Progenitor cell of endocrine pancreas (in vitro differentiated cells): Measurements from ENCODE around the gene KRT23. TPM values are rescaled to one million over a fixed set of nuclear protein-coding genes. Genes with fewer than 3 reads are reported as not detected.

ENCODE experiments used
- DNase-seq: peaks from one replicate; pipeline ENCODE4 v3.0.0; 2021; ENCODE audit warnings: low spot score; ENCODE audit not compliant: unreplicated experiment
- H3K27ac Mint-ChIP-seq: 2 replicates; pipeline ENCODE4 v1.8.0; 2021; ENCODE audit warnings: mild to moderate bottlenecking, moderate library complexity, mixed read lengths
- H3K27me3 Mint-ChIP-seq: 2 replicates; pipeline ENCODE4 v1.8.0; 2021; ENCODE audit warnings: mixed read lengths
- H3K36me3 Mint-ChIP-seq: 2 replicates; pipeline ENCODE4 v1.8.0; 2022; ENCODE audit warnings: mixed read lengths; ENCODE audit not compliant: insufficient read depth
- H3K4me1 Mint-ChIP-seq: 2 replicates; pipeline ENCODE4 v1.8.0; 2021; ENCODE audit warnings: low read depth, mixed read lengths
- H3K4me3 Mint-ChIP-seq: 2 replicates; pipeline ENCODE4 v1.8.0; 2021; ENCODE audit warnings: low read depth, mild to moderate bottlenecking, moderate library complexity, mixed read lengths
- H3K9me3 Mint-ChIP-seq: 2 replicates; pipeline ENCODE4 v1.8.0; 2021; ENCODE audit warnings: low read depth, mixed read lengths
- CTCF ChIP-seq: fragments of 200-600 bp; sonication (generic); IDR thresholded peaks from one replicate; pipeline ENCODE4 v1.5.0; 2021; ENCODE audit warnings: antibody characterized with exemption, mild to moderate bottlenecking; ENCODE audit not compliant: unreplicated experiment
- total RNA-seq: library from RNA; stranded (reverse); gene quantifications from 2 replicates; pipeline ENCODE4 v1.2.1, GENCODE V29; 2021

Gene KRT23
- total RNA-seq, 1 donor from 2014 or later, result 2.1 TPM

GRCh38 chr17:40878044-40878443 is 59.4 kb downstream of the KRT23 start:
- DNase-seq, result no peak
- TF ChIP-seq CTCF, result no peak
- Mint-ChIP-seq H3K9me3 (no peaks in the 10 kb centered on the region), H3K4me3 (no peak overlapping the region), H3K36me3 (no peaks in the 10 kb centered on the region), H3K27me3 (peaks cover under 1% of the 10 kb centered on the region), H3K4me1 (no peaks in the 10 kb centered on the region), H3K27ac (no peak overlapping the region)

GRCh38 chr17:40873801-40874200 is 63.6 kb downstream of the KRT23 start:
- H3K36me3 Mint-ChIP-seq, result no peaks in the 10 kb centered on the region
- H3K9me3 Mint-ChIP-seq, result no peaks in the 10 kb centered on the region
- H3K27ac Mint-ChIP-seq, result no peak overlapping the region
- TF ChIP-seq CTCF, result no peak
- H3K4me3 Mint-ChIP-seq, result no peak overlapping the region
- no peak for DNase-seq
- peaks cover 4% of the 10 kb centered on the region for H3K27me3 Mint-ChIP-seq
- no peaks in the 10 kb centered on the region for H3K4me1 Mint-ChIP-seq

- Mint-ChIP-seq H3K36me3 (no peaks in the 10 kb centered on the region), H3K4me3 (no peak overlapping the region), H3K4me1 (no peaks in the 10 kb centered on the region), H3K27me3 (peaks cover 4% of the 10 kb centered on the region), H3K9me3 (no peaks in the 10 kb centered on the region), H3K27ac (no peak overlapping the region)
- no peak for TF ChIP-seq CTCF
- DNase-seq, result no peak
These were observed 64.2 kb downstream of the KRT23 start for GRCh38 chr17:40873255-40873654.

Other genes with a start within 250 kb of the KRT23 start
- not detected in 2 replicates for gene KRT24, start 233.9 kb downstream of the KRT23 start, total RNA-seq
- not detected in 2 replicates for gene KRT25, start 182.3 kb downstream of the KRT23 start, total RNA-seq
- gene KRT26, start 165.4 kb downstream of the KRT23 start, total RNA-seq, result not detected in 2 replicates
- not detected in 2 replicates for gene KRT27, start 155.1 kb downstream of the KRT23 start, total RNA-seq
- not detected in 2 replicates for gene KRT28, start 137.7 kb downstream of the KRT23 start, total RNA-seq
- gene KRT10, start 115.0 kb downstream of the KRT23 start, total RNA-seq, result 33.1 and 37.5 TPM in 2 replicates
- gene KRT12, start 70.4 kb downstream of the KRT23 start, total RNA-seq, result not detected in 2 replicates
- not detected in 2 replicates for gene KRT20, start 52.4 kb downstream of the KRT23 start, total RNA-seq
- gene KRT39, start 29.3 kb upstream of the KRT23 start, total RNA-seq, result not detected in 2 replicates
- gene KRT40, start 46.7 kb upstream of the KRT23 start, total RNA-seq, result 0.13 TPM in 1 of 2 replicates, not detected in the other
- not detected in 2 replicates for gene KRTAP3-3, start 56.5 kb upstream of the KRT23 start, total RNA-seq
- not detected in 2 replicates for gene KRTAP3-2, start 62.3 kb upstream of the KRT23 start, total RNA-seq
- not detected in 2 replicates for gene KRTAP3-1, start 71.5 kb upstream of the KRT23 start, total RNA-seq
- gene KRTAP1-5, start 89.6 kb upstream of the KRT23 start, total RNA-seq, result not detected in 2 replicates
- gene KRTAP1-4, start 92.5 kb upstream of the KRT23 start, total RNA-seq, result not detected in 2 replicates
- not detected in 2 replicates for gene KRTAP1-3, start 97.2 kb upstream of the KRT23 start, total RNA-seq
- gene KRTAP1-1, start 103.8 kb upstream of the KRT23 start, total RNA-seq, result not detected in 2 replicates
- gene KRTAP2-1, start 109.7 kb upstream of the KRT23 start, total RNA-seq, result not detected in 2 replicates
- not detected in 2 replicates for gene KRTAP2-2, start 117.6 kb upstream of the KRT23 start, total RNA-seq
- gene KRTAP2-3, start 122.5 kb upstream of the KRT23 start, total RNA-seq, result not detected in 2 replicates
- gene KRTAP2-4, start 128.2 kb upstream of the KRT23 start, total RNA-seq, result not detected in 2 replicates
- gene KRTAP4-7, start 146.5 kb upstream of the KRT23 start, total RNA-seq, result not detected in 2 replicates
- gene KRTAP4-8, start 160.5 kb upstream of the KRT23 start, total RNA-seq, result not detected in 2 replicates
- gene KRTAP4-16, start 164.6 kb upstream of the KRT23 start, total RNA-seq, result not detected in 2 replicates
- gene KRTAP4-9, start 167.7 kb upstream of the KRT23 start, total RNA-seq, result not detected in 2 replicates
- gene KRTAP4-11, start 180.7 kb upstream of the KRT23 start, total RNA-seq, result not detected in 2 replicates
- not detected in 2 replicates for gene KRTAP4-12, start 186.5 kb upstream of the KRT23 start, total RNA-seq
- not detected in 2 replicates for gene KRTAP4-6, start 202.9 kb upstream of the KRT23 start, total RNA-seq
- not detected in 2 replicates for gene KRTAP4-5, start 212.2 kb upstream of the KRT23 start, total RNA-seq
- gene KRTAP4-4, start 223.1 kb upstream of the KRT23 start, total RNA-seq, result not detected in 2 replicates
- not detected in 2 replicates for gene KRTAP4-3, start 230.6 kb upstream of the KRT23 start, total RNA-seq
- gene KRTAP4-2, start 240.6 kb upstream of the KRT23 start, total RNA-seq, result not detected in 2 replicates
- not detected in 2 replicates for gene KRTAP4-1, start 247.3 kb upstream of the KRT23 start, total RNA-seq